ENCODE data around the gene FMNL2. TPM values are rescaled to one million over a fixed set of nuclear protein-coding genes. Genes with fewer than 3 reads are reported as not detected.

The FMNL2 gene
- total RNA-seq, 3 donors from 2014 or later, result 0.63 to 3.2 (median 1.4) TPM

GRCh38 chr2:152349416-152349815 lies 14.4 kb downstream of the FMNL2 start:
- H3K4me1 Mint-ChIP-seq (ENCODE audit: low read depth), result no peaks in the 10 kb centered on the region
- no peaks in the 10 kb centered on the region for H3K27me3 Mint-ChIP-seq (ENCODE audit: low read depth)
- H3K9me3 Mint-ChIP-seq, result no peaks in the 10 kb centered on the region
- ATAC-seq, result no peak
- no peaks in the 10 kb centered on the region for H3K36me3 Mint-ChIP-seq (ENCODE audit: insufficient read depth)
- no peak for DNase-seq
- no peak overlapping the region for H3K4me3 Mint-ChIP-seq

DNA sequence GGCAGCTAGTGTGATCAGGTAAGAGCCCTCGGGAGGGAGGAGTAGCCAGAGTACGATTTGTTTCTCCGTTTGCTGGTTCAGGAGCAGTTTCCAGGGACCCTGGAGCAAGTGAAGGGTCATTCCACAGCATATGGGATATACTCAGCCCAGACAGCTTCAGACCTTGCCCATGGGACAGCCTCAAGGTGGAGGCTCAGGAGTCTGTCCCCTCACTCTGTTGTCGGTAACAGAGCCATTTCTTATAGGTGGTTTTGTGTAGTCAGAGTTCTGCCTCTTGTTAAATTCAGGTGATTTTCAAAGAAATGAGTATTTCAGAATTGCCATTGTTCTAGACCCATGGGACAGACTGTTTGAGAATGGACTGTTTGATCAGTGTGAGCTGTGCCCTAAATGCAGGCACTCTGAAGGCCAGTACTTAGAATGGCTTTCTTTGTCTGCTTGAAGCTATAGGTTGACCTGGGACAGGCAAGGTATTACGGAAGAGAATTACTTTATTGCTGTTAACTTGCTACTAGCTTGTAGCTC lies 15.2 kb downstream of the FMNL2 start:
- Mint-ChIP-seq H3K36me3 (ENCODE audit: insufficient read depth) (no peaks in the 10 kb centered on the region), H3K4me3 (no peak overlapping the region), H3K27me3 (ENCODE audit: low read depth) (no peaks in the 10 kb centered on the region), H3K9me3 (no peaks in the 10 kb centered on the region), H3K4me1 (ENCODE audit: low read depth) (no peaks in the 10 kb centered on the region)
- ATAC-seq (no peak), DNase-seq (no peak)

DNA sequence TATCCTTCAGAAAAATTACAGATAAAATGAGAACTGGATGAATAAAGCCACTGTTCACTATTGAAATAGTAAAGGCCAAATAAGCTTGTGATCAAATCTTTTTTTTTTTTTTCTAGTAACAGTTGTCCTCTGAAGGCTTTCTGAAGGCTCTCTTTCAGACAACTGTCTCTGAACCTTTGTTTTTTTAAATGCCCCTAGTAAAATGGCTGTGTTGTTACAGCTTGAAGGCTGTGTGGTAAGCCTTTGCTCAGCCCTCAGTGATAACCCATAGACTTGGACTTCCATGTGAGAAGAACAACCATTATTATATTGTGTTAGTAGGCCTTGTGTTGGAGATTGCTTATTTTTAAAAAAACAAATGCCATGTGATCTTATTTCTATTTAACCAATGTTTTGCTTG lies 17.6 kb downstream of the FMNL2 start:
- H3K36me3 Mint-ChIP-seq (ENCODE audit: insufficient read depth), result no peaks in the 10 kb centered on the region
- H3K4me1 Mint-ChIP-seq (ENCODE audit: low read depth), result no peaks in the 10 kb centered on the region
- ATAC-seq (no peak), DNase-seq (no peak)
- no peaks in the 10 kb centered on the region for H3K27me3 Mint-ChIP-seq (ENCODE audit: low read depth)
- no peak overlapping the region for H3K4me3 Mint-ChIP-seq
- peaks cover 3% of the 10 kb centered on the region for H3K9me3 Mint-ChIP-seq

DNA sequence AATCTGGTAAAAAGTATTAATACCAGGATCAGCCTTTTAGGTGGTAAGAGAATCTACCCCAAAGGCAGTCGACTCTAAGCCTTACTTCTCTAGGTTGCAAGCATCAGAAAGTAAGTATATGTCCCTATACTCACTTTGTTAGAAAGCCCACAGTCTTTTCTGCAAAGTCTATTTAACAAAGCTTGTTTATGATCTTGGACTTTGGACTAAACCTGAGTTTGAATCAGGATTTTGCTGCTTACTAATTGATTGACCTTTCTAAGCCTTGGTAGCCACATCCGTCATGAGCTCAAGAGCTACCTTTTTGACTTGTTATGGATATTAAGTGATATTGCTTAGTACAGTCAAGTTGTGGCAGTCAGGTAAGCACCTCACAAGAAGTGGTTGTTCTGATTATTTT lies 18.4 kb downstream of the FMNL2 start:
- Mint-ChIP-seq H3K36me3 (ENCODE audit: insufficient read depth) (no peaks in the 10 kb centered on the region), H3K4me1 (ENCODE audit: low read depth) (no peaks in the 10 kb centered on the region), H3K4me3 (no peak overlapping the region), H3K9me3 (peaks cover 3% of the 10 kb centered on the region), H3K27me3 (ENCODE audit: low read depth) (no peaks in the 10 kb centered on the region)
- DNase-seq (no peak), ATAC-seq (no peak)

GRCh38 chr2:152354069-152354755 lies 19.2 kb downstream of the FMNL2 start:
- Mint-ChIP-seq H3K36me3 (ENCODE audit: insufficient read depth) (no peaks in the 10 kb centered on the region), H3K9me3 (peaks cover 3% of the 10 kb centered on the region), H3K4me1 (ENCODE audit: low read depth) (no peaks in the 10 kb centered on the region), H3K4me3 (no peak overlapping the region), H3K27me3 (ENCODE audit: low read depth) (no peaks in the 10 kb centered on the region)
- no peak for DNase-seq
- ATAC-seq, result no peak

DNA sequence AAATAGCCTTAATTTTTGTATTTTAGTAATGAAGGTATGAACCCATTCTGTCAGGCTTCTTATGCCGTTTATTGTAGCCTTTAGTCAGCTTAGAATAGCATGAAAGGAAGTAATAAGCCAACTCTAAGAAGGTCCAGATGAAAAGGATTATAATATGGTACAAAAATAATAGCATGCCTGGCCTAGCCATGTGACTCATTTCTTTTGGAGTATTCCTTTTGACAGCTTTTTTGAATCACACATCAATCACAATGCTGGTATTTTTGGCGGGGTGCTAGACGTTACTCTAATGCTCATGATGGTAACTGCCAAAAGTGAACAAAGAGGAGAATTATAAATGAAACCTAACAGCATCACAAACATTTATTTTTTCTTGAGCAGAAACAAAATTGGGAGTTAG lies 19.9 kb downstream of the FMNL2 start:
- H3K4me3 Mint-ChIP-seq, result no peak overlapping the region
- no peak for DNase-seq
- no peaks in the 10 kb centered on the region for H3K27me3 Mint-ChIP-seq (ENCODE audit: low read depth)
- H3K4me1 Mint-ChIP-seq (ENCODE audit: low read depth), result no peaks in the 10 kb centered on the region
- no peak for ATAC-seq
- H3K9me3 Mint-ChIP-seq, result peaks cover 3% of the 10 kb centered on the region
- H3K36me3 Mint-ChIP-seq (ENCODE audit: insufficient read depth), result no peaks in the 10 kb centered on the region

- Mint-ChIP-seq H3K4me3 (no peak overlapping the region), H3K27me3 (ENCODE audit: low read depth) (no peaks in the 10 kb centered on the region), H3K4me1 (ENCODE audit: low read depth) (no peaks in the 10 kb centered on the region), H3K9me3 (peaks cover 3% of the 10 kb centered on the region), H3K36me3 (ENCODE audit: insufficient read depth) (no peaks in the 10 kb centered on the region)
- DNase-seq (no peak), ATAC-seq (no peak)
These were observed 20.4 kb downstream of the FMNL2 start for GRCh38 chr2:152355409-152355831.

DNA sequence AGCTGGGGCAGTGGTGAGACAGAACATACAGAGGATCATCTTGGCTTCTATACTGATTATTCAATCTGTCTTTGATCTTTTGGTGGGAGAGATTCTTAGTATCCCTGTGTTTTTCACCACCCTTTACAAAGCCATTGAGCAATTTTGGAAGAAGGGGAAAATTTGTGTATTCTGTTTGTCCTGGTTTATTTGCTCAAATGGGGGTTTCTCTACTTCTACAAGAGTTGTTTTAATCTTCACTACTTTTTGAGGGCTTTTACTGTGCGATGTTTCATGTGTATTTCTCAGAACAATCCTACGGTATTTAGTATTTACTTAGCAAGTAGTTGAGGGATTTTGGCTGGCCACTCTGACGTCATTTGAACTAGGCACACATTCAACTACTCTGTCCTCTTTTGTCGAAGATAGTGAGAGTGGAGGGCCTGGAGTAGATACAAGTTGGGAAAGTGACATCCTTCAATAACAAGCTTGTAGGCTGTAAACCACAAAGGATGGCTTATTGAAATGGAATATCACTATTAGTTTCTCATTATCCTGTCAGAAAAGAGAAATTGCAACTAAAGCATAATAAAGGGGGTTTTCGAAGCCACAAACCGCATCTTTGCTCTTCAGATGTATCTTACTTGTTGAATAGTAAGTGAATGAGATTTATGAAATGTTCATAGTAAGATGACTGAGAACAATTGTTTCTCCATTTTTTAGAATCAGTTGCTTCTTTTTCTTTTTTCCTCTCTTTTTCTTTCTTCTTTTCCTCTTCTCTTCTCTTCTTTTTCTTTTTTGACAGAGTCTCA lies 24.8 kb downstream of the FMNL2 start:
- H3K4me1 Mint-ChIP-seq (ENCODE audit: low read depth), result no peaks in the 10 kb centered on the region
- ATAC-seq (no peak), DNase-seq (no peak)
- H3K36me3 Mint-ChIP-seq (ENCODE audit: insufficient read depth), result no peaks in the 10 kb centered on the region
- H3K27me3 Mint-ChIP-seq (ENCODE audit: low read depth), result peaks cover 4% of the 10 kb centered on the region
- no peak overlapping the region for H3K4me3 Mint-ChIP-seq
- peaks cover 3% of the 10 kb centered on the region for H3K9me3 Mint-ChIP-seq

- Mint-ChIP-seq H3K9me3 (no peaks in the 10 kb centered on the region), H3K4me3 (no peak overlapping the region), H3K36me3 (ENCODE audit: insufficient read depth) (no peaks in the 10 kb centered on the region), H3K4me1 (ENCODE audit: low read depth) (no peaks in the 10 kb centered on the region), H3K27me3 (ENCODE audit: low read depth) (peaks cover 9% of the 10 kb centered on the region)
- ATAC-seq (no peak), DNase-seq (no peak)
These were observed 29.0 kb downstream of the FMNL2 start for GRCh38 chr2:152363936-152364335.

- no peak overlapping the region for H3K4me3 Mint-ChIP-seq
- H3K36me3 Mint-ChIP-seq (ENCODE audit: insufficient read depth), result no peaks in the 10 kb centered on the region
- H3K4me1 Mint-ChIP-seq (ENCODE audit: low read depth), result no peaks in the 10 kb centered on the region
These were observed 32.8 kb downstream of the FMNL2 start for GRCh38 chr2:152367547-152368390.

GRCh38 chr2:152369176-152369860 lies 34.3 kb downstream of the FMNL2 start:
- Mint-ChIP-seq H3K4me1 (ENCODE audit: low read depth) (no peaks in the 10 kb centered on the region), H3K9me3 (no peaks in the 10 kb centered on the region), H3K36me3 (ENCODE audit: insufficient read depth) (no peaks in the 10 kb centered on the region), H3K4me3 (no peak overlapping the region), H3K27me3 (ENCODE audit: low read depth) (peaks cover 7% of the 10 kb centered on the region)
- ATAC-seq (no peak), DNase-seq (no peak)

More at GRCh38 chr2:152367547-152368390, 32.8 kb downstream of the FMNL2 start:
- DNase-seq (no peak), ATAC-seq (no peak)
- Mint-ChIP-seq H3K27me3 (ENCODE audit: low read depth) (peaks cover 9% of the 10 kb centered on the region), H3K9me3 (no peaks in the 10 kb centered on the region)

- ATAC-seq (no peak), DNase-seq (no peak)
- no peaks in the 10 kb centered on the region for H3K36me3 Mint-ChIP-seq (ENCODE audit: insufficient read depth)
- H3K4me1 Mint-ChIP-seq (ENCODE audit: low read depth), result no peaks in the 10 kb centered on the region
- H3K27me3 Mint-ChIP-seq (ENCODE audit: low read depth), result peaks cover 3% of the 10 kb centered on the region
- H3K4me3 Mint-ChIP-seq, result no peak overlapping the region
- H3K9me3 Mint-ChIP-seq, result no peaks in the 10 kb centered on the region
These were observed 35.8 kb downstream of the FMNL2 start for GRCh38 chr2:152370783-152371182.

GRCh38 chr2:152372438-152372984 lies 37.5 kb downstream of the FMNL2 start:
- no peaks in the 10 kb centered on the region for H3K36me3 Mint-ChIP-seq (ENCODE audit: insufficient read depth)
- no peak overlapping the region for H3K4me3 Mint-ChIP-seq
- ATAC-seq, result no peak
- no peaks in the 10 kb centered on the region for H3K9me3 Mint-ChIP-seq
- no peak for DNase-seq
- peaks cover 3% of the 10 kb centered on the region for H3K27me3 Mint-ChIP-seq (ENCODE audit: low read depth)
- H3K4me1 Mint-ChIP-seq (ENCODE audit: low read depth), result no peaks in the 10 kb centered on the region
